HL-60 (cell line): Measurements from ENCODE around the gene EIF3M.

Experiments
- GABPA ChIP-seq: IDR thresholded peaks from 2 replicates; pipeline ENCODE4 v1.6.1; 2012; ENCODE audit warnings: low read depth
- POLR2AphosphoS5 ChIP-seq: IDR thresholded peaks from 2 replicates; pipeline ENCODE4 v1.6.1; 2012; ENCODE audit warnings: low read depth
- SPI1 ChIP-seq: IDR thresholded peaks from 2 replicates; pipeline ENCODE4 v1.6.1; 2012; ENCODE audit warnings: low read depth, mild to moderate bottlenecking, borderline replicate concordance
- TF ChIP-seq, protein P1 (sequence below): IDR thresholded peaks from one replicate; pipeline ENCODE4 v1.5.1; 2011; ENCODE audit warnings: low read length, control low read depth, inconsistent platforms; ENCODE audit not compliant: insufficient read depth

DNA sequence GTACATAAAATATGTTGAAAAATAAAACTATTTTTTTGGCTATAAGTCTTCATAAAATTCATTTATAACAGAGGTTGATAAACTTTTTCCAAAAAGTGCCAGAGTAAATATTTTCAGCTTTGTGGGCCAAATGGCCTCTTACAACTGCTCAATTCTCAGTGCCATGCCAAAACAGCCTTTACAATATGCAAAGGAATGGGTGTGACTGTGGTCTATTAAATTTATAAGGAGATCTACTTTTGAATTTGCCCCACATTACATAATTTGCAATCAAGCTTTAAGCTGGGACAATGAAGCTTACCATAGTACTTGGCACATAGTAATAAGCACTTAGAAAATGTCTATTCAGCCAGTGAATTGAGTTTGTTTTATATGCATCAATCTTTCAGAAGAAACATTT lies 22.6 kb downstream of the EIF3M start:
- no peak for TF ChIP-seq POLR2AphosphoS5
- TF ChIP-seq, protein P1, sequence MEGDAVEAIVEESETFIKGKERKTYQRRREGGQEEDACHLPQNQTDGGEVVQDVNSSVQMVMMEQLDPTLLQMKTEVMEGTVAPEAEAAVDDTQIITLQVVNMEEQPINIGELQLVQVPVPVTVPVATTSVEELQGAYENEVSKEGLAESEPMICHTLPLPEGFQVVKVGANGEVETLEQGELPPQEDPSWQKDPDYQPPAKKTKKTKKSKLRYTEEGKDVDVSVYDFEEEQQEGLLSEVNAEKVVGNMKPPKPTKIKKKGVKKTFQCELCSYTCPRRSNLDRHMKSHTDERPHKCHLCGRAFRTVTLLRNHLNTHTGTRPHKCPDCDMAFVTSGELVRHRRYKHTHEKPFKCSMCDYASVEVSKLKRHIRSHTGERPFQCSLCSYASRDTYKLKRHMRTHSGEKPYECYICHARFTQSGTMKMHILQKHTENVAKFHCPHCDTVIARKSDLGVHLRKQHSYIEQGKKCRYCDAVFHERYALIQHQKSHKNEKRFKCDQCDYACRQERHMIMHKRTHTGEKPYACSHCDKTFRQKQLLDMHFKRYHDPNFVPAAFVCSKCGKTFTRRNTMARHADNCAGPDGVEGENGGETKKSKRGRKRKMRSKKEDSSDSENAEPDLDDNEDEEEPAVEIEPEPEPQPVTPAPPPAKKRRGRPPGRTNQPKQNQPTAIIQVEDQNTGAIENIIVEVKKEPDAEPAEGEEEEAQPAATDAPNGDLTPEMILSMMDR, result no peak
- TF ChIP-seq GABPA, result no peak
- TF ChIP-seq SPI1, result no peak
